Measurements from ENCODE around the gene TTC23.
A peak's percentile ranks its signal among the peaks of the same experiment; 100 is the strongest.

TTC23 gene

DNA sequence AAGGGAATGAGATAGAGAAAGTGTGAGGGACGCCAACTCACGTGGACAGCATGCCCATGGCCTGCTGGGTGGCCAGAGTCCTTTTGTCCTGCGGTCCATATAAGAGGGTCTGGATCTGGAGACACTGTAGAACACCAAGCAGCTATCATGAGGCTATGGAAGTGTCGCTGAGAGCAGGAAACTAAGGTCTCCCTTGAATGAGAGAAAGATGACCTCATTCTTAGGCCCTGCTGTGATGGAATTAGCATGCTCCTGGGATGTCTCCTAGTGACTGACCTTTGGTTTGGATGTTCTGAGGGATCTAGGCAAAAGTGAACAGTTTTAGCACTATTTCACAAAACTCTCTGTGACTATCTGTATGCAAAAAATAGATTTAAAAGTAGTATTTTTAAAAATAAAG lies 110.1 kb downstream of the TTC23 start:
- no peak for DNase-seq (ENCODE audit: low read depth, low spot score)

DNA sequence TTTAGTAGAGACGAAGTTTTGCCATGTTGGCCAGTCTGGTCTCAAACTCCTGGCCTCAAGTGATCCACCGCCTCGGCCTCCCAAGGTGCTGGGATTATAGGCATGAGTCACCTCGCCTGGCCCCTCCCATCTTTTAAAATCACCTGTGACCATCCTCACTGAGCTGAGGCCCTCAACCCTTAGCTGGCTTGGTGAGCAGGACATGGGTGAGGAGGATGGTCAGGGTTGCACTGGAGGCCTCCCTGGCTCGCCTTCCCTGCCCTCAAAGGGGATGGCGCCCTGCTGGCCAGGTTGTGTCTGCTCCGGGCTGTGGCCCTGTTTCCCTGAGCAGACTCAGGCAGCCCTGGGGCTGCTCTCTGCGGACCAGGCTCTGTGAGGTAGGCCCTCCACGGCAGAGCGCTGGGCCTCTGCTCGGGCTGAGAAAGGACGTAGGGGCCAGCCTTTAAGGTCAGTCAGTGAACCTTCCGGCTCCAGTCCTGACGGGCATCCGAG lies 110.8 kb downstream of the TTC23 start:
- no peak for DNase-seq (ENCODE audit: low read depth, low spot score)

DNA sequence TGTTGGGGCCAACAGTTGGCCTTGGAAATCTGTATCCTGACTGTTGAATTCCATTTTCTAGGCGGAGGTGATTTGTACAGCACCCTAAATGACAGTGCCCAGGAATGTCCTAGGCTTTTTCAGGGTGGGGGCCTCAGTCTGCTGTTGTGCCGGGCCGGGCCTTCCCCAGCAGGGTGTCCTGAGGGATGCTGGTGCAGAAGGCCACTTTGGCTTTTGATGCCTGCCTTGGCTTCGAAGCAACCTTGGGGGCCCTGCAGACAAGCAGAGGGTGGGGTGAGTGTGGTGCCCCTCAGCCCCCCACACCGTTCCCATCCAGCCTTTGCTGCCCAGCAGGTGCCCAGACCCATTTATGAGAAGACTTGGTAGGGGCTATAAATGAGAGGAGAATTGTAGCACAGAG lies 111.5 kb downstream of the TTC23 start:
- DNase-seq (ENCODE audit: low read depth, low spot score), result no peak

GRCh38 chr15:99137111-99137546 lies 112.3 kb downstream of the TTC23 start:
- DNase-seq (ENCODE audit: low read depth, low spot score), result no peak

- no peak for DNase-seq (ENCODE audit: low read depth, low spot score)
Measured at GRCh38 chr15:99135194-99135593, 114.2 kb downstream of the TTC23 start.

- DNase-seq (ENCODE audit: low read depth, low spot score), result no peak
Measured at GRCh38 chr15:99134317-99134821, 115.0 kb downstream of the TTC23 start.

DNA sequence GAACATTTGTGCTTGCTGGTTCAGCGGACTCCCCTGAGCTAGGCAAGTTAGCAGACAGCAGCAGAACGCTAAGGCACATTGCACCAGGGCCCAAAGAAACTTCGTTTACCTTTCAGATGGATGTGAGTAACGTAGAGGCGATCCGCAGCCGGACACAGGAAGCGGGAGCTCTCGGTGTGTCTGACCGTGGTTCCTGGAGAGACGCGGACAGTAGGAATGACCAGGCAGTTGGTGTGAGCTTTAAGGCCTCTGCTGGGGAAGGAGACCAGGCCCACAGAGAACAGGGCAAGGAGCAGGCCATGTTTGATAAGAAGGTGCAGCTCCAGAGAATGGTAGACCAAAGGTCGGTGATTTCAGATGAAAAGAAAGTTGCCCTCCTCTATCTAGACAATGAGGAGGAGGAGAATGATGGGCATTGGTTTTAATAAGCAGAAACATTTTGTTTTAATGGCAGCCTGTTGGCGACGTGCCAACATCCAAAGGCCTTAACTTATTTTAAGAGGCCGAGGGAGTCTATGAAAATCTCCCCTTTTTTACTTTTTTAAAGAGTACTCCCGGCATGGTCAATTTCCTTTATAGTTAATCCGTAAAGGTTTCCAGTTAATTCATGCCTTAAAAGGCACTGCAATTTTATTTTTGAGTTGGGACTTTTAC lies 116.6 kb downstream of the TTC23 start:
- DNase-seq (ENCODE audit: low read depth, low spot score), result no peak

- no peak for DNase-seq (ENCODE audit: low read depth, low spot score)
Measured at GRCh38 chr15:99132122-99132521, 117.3 kb downstream of the TTC23 start.

- no peak for DNase-seq (ENCODE audit: low read depth, low spot score)
Measured at GRCh38 chr15:99131441-99132023, 117.8 kb downstream of the TTC23 start.

GRCh38 chr15:99130765-99131440 lies 118.5 kb downstream of the TTC23 start:
- no peak for DNase-seq (ENCODE audit: low read depth, low spot score)

GRCh38 chr15:99130314-99130713 lies 119.1 kb downstream of the TTC23 start:
- peak; percentile 58 for DNase-seq (ENCODE audit: low read depth, low spot score)

- DNase-seq (ENCODE audit: low read depth, low spot score), result no peak
Measured at GRCh38 chr15:99129644-99130043, 119.7 kb downstream of the TTC23 start.

- no peak for DNase-seq (ENCODE audit: low read depth, low spot score)
Measured at GRCh38 chr15:99128411-99128810, 121.0 kb downstream of the TTC23 start.

GRCh38 chr15:99127773-99128172 lies 121.6 kb downstream of the TTC23 start:
- DNase-seq (ENCODE audit: low read depth, low spot score), result no peak

DNA sequence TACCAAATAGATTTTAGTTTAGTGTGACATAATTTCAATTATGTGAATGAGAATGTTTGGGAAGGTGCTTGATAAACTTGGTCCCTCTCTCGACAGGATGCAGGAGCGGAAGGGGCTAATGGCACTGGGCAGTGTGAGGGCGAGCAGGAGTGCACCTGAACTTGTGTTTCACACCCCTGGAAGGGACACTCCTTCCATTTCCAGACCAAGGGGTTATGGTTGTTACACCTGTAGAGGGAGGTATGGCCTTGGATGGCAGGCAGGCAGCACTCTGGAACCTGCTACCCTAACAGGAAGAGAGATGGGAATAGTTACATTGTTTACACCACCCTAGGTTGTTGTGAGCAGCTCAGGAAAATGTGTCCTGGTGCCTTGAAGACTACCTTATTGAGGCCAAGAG lies 122.5 kb downstream of the TTC23 start:
- no peak for DNase-seq (ENCODE audit: low read depth, low spot score)

DNA sequence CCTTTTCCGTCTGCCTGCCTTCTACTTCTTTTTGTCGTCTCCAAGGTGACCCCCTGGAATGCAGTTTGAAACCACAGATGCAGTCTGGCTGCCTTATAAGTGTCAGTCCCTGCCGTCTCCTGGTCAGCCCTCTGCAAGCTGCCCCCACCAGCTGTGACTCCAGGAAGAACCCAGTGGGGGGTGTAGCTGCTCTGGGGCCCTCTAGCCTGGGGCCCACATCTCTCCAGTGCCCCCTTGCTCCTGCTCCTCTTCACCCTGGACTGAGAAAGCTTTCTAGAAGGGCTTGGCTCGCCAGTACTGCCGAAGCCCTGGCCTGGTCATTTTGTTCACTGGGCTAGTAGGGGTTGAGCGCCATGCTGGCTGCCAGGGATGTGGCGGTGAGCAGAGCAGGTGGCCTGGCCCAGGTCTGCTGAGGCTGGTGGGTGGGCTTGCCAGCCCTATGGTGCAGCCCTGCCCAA lies 123.2 kb downstream of the TTC23 start:
- no peak for DNase-seq (ENCODE audit: low read depth, low spot score)

DNA sequence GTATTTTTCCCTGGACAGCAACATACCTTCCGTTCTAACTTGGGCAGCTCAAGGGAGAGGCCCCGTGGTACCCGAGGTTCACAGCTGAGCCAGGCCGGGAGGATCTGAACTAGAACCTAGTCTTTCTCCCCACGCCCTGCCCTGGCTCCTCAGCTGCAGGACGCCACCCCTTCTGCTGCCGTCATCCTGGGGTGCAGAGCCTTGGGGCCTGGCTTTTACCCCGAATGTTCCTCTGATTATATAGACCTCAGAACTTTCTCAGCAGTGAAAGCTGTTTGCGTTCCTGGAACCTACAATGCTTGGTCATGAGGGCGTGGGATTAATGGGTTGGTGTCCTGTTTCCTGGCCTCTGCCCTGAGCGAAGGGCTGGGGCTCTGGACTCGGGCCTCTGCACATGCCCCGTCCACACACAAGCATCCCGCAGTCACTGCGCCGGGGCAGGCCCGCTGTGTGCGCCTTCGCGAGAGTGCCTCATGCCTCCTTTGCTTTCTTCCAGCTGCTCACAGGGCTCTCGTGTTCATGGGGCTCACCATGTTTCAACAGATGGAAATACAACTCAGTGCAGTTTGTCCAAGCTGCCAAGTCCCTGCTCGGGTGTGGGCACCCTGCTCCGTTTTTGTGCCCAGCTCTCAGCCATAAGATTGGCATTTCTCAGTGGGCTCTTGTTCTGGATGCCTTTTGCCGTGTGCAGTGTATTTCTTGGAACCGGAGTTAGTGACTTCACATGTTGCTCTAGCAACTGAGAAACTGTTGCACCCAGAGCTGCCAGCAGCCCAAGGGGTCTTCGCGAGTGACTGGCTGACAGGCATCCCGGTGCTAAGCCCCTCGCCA lies 124.1 kb downstream of the TTC23 start:
- no peak for DNase-seq (ENCODE audit: low read depth, low spot score)

- DNase-seq (ENCODE audit: low read depth, low spot score), result no peak
Measured at GRCh38 chr15:99124641-99125040, 124.7 kb downstream of the TTC23 start.

DNA sequence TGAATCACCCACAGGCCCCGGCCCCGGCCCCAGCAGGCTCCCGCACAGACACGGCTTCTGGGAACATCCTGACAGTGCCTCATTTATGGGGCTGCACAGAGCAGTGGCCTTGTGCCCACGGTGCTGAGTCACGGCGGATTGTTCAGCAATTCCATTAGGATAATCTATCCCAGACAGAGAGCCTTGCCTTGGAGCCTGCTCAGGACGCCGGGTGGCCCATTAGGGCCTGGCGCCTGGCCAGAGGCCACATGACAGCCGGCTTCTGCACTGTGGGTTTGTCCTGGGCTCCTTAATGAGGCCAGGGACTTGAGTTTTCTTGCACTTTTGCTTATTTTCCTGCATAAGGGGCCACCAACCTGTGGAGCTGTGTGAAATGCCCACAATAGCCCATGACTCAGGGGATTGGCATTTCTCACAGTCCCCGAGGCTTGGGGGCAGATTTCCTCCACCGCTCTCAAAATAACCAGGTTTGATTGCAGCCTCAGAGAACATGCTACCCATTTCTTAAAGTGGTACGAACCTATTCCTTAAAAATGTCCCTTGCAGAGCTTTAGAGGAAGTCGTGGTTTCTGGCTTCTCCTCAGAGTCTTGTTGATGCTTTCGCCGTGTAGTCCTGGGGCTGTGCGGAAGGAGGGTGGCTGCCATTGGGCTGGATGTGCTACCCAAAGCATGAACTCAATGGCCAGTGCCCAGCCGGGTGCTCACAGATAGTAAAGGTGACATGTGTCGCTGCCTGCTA lies 125.5 kb downstream of the TTC23 start:
- DNase-seq (ENCODE audit: low read depth, low spot score), result peak; percentile 97

- DNase-seq (ENCODE audit: low read depth, low spot score), result no peak
Measured at GRCh38 chr15:99122831-99123712, 126.3 kb downstream of the TTC23 start.

Measured in smooth muscle cell of the brain vasculature (primary cell).